K562 (cell line): Measurements from ENCODE around the gene DAGLA. TPM values are rescaled to one million over a fixed set of nuclear protein-coding genes. Genes with fewer than 3 reads are reported as not detected.

Source experiments
- BCOR ChIP-seq: fragments of 450-650 bp; IDR thresholded peaks from 2 replicates; pipeline ENCODE4 v1.6.1; 2016
- CBX2 ChIP-seq: fragments of 200-600 bp; sonication (generic); IDR thresholded peaks from one replicate; pipeline ENCODE4 v1.6.1; 2012; ENCODE audit warnings: mild to moderate bottlenecking, low read length, inconsistent platforms; ENCODE audit not compliant: insufficient read depth, poor library complexity, severe bottlenecking
- CBX5 ChIP-seq: IDR thresholded peaks from 2 replicates; pipeline ENCODE4 v1.6.1; 2014; ENCODE audit warnings: low read depth, borderline replicate concordance
- ETS1 ChIP-seq: conservative IDR thresholded peaks from 2 replicates; pipeline ENCODE4 v1.6.1; 2011; ENCODE audit warnings: low read depth, mild to moderate bottlenecking, low read length; ENCODE audit not compliant: control insufficient read depth
- ILK ChIP-seq: fragments of 450-650 bp; IDR thresholded peaks from 2 replicates; pipeline ENCODE4 v1.6.1; 2016; ENCODE audit warnings: missing genetic modification characterization, low read depth, mild to moderate bottlenecking, missing compliant biosample characterization, moderate library complexity, borderline replicate concordance
- MLX ChIP-seq, 2 experiments: fragments of 450-650 bp in 1 of 2; sonication (generic) in 1 of 2; formaldehyde crosslinking; conservative IDR thresholded peaks; 2 replicates each; pipeline versions ENCODE4 v1.4.0 to v1.8.1; 2020 to 2022; ENCODE audit warnings: mild to moderate bottlenecking in 1 of 2, missing genetic modification reagents in 1 of 2
- NELFE ChIP-seq: IDR thresholded peaks from 2 replicates; pipeline ENCODE4 v1.6.1; 2011; ENCODE audit warnings: mild to moderate bottlenecking; ENCODE audit not compliant: insufficient read depth, insufficient read length
- NR2C1 ChIP-seq, 2 experiments: fragments of 450-650 bp; IDR thresholded peaks; 2 replicates each; pipeline ENCODE4 v1.6.1; 2017; ENCODE audit warnings: mild to moderate bottlenecking in 2 of 2, antibody characterized with exemption in 1 of 2, inconsistent platforms in 1 of 2, missing compliant biosample characterization in 1 of 2, missing genetic modification characterization in 1 of 2
- PCBP1 ChIP-seq: fragments of 200-400 bp; formaldehyde crosslinking; IDR thresholded peaks from 2 replicates; pipeline ENCODE4 v1.6.1; 2018; ENCODE audit warnings: mild to moderate bottlenecking, low read depth, low read length; ENCODE audit not compliant: poor library complexity, severe bottlenecking
- POLR2H ChIP-seq: IDR thresholded peaks from 2 replicates; pipeline ENCODE4 v1.6.1; 2016; ENCODE audit warnings: missing genetic modification characterization, low read depth, mild to moderate bottlenecking, control low read depth, missing compliant biosample characterization, moderate library complexity
- SAFB2 ChIP-seq: fragments of 200-400 bp; formaldehyde crosslinking; IDR thresholded peaks from 2 replicates; pipeline ENCODE4 v1.6.1; 2018; ENCODE audit warnings: borderline replicate concordance, low read length, low read depth, moderate library complexity; ENCODE audit not compliant: severe bottlenecking
- SIN3B ChIP-seq: fragments of 450-650 bp; IDR thresholded peaks from 2 replicates; pipeline ENCODE4 v1.6.1; 2017; ENCODE audit warnings: low read depth, mild to moderate bottlenecking, moderate library complexity
- TCFL5 ChIP-seq: fragments of 250-450 bp; sonication (Bioruptor Pico); conservative IDR thresholded peaks from 2 replicates; pipeline ENCODE4 v1.6.1; 2021; ENCODE audit warnings: mild to moderate bottlenecking, moderate library complexity, matching md5 sums
- ZBTB43 ChIP-seq: sonication (generic); formaldehyde crosslinking; IDR thresholded peaks from 2 replicates; pipeline ENCODE4 v1.8.0; 2023; ENCODE audit warnings: mild to moderate bottlenecking, missing genetic modification reagents
- ZBTB5 ChIP-seq: fragments of 450-650 bp; IDR thresholded peaks from 2 replicates; pipeline ENCODE4 v1.6.1; 2017; ENCODE audit warnings: antibody characterized with exemption
- ZNF23 ChIP-seq: fragments of 250-450 bp; sonication (Bioruptor Pico); IDR thresholded peaks from 2 replicates; pipeline ENCODE4 v1.4.0; 2020; ENCODE audit warnings: mild to moderate bottlenecking
- ZNF561 ChIP-seq: fragments of 450-650 bp; formaldehyde crosslinking; conservative IDR thresholded peaks from 2 replicates; pipeline ENCODE4 v1.4.0; 2020; ENCODE audit warnings: mild to moderate bottlenecking, moderate library complexity
- polyA plus RNA-seq, 8 experiments: library from polyadenylated mRNA; depleted of rRNA in 4 of 8; stranded (reverse) in 5 of 8; unstranded in 3 of 8; fragments of >200 nt; fragmentation: Nextera tagmentation in 2 of 8; fragmentation: Illumina TruSeq in 1 of 8; extraction: Ambion mirVana in 2 of 8; extraction: Trizol in 1 of 8; gene quantifications; 2 replicates each; pipeline versions ENCODE4 v1.2.1 to v1.2.3, GENCODE V29; 2011 to 2014; ENCODE audit warnings: inconsistent platforms in 1 of 8, missing spikeins in 1 of 8
- total RNA-seq, 7 experiments: library from RNA; depleted of rRNA in 6 of 7; stranded (reverse); fragments of >200 nt in 6 of 7; fragmentation: Illumina TruSeq in 2 of 7; extraction: Trizol in 2 of 7; gene quantifications; 2 replicates each; pipeline versions ENCODE4 v1.2.1 to v1.2.3, GENCODE V29; 2011 to 2021; ENCODE audit warnings: low replicate concordance in 1 of 7
- TF ChIP-seq, protein P1 (sequence below), 3 experiments: fragments of 200-800 bp in 1 of 3; fragments of 250-450 bp in 1 of 3; fragments of 450-650 bp in 1 of 3; sonication (Bioruptor Pico) in 1 of 3; sonication (Bioruptor generic) in 1 of 3; formaldehyde crosslinking in 1 of 3; IDR thresholded peaks; 2 replicates each; pipeline versions ENCODE4 v1.6.1 to v1.8.0; 2016 to 2022; ENCODE audit warnings: mild to moderate bottlenecking in 2 of 3, missing genetic modification characterization in 2 of 3, missing compliant biosample characterization in 1 of 3, moderate library complexity in 1 of 3

DAGLA gene
- total and polyA plus RNA-seq, 9 of the 15 experiments (the other 6 are each of a cell fraction or from before 2014, with no cell fraction given): 0.03 to 0.16 (median 0.04) TPM; not detected in 4

GRCh38 chr11:61639816-61640443 is 40.3 kb upstream of the DAGLA start (continued):
- TF ChIP-seq SAFB2 (no peak), MLX (CRISPR knock-in tag; conservative IDR thresholded peaks at IDR 0.05) (no peak), CBX5 (no peak), BCOR (no peak), CBX2 (no peak), SIN3B (no peak), ILK (no peak), TCFL5 (CRISPR knock-in tag) (no peak), NR2C1 (IDR thresholded peaks at IDR 0.05) (no peak), NR2C1 (tag; IDR thresholded peaks at IDR 0.05) (peak; percentile 86), POLR2H (tag) (peak; percentile 58), ETS1 (no peak), ZNF561 (CRISPR knock-in tag) (no peak), ZNF23 (CRISPR knock-in tag) (no peak), PCBP1 (no peak), NELFE (no peak), ZBTB5 (no peak), ZBTB43 (CRISPR knock-in tag) (no peak)
- TF ChIP-seq, protein P1, sequence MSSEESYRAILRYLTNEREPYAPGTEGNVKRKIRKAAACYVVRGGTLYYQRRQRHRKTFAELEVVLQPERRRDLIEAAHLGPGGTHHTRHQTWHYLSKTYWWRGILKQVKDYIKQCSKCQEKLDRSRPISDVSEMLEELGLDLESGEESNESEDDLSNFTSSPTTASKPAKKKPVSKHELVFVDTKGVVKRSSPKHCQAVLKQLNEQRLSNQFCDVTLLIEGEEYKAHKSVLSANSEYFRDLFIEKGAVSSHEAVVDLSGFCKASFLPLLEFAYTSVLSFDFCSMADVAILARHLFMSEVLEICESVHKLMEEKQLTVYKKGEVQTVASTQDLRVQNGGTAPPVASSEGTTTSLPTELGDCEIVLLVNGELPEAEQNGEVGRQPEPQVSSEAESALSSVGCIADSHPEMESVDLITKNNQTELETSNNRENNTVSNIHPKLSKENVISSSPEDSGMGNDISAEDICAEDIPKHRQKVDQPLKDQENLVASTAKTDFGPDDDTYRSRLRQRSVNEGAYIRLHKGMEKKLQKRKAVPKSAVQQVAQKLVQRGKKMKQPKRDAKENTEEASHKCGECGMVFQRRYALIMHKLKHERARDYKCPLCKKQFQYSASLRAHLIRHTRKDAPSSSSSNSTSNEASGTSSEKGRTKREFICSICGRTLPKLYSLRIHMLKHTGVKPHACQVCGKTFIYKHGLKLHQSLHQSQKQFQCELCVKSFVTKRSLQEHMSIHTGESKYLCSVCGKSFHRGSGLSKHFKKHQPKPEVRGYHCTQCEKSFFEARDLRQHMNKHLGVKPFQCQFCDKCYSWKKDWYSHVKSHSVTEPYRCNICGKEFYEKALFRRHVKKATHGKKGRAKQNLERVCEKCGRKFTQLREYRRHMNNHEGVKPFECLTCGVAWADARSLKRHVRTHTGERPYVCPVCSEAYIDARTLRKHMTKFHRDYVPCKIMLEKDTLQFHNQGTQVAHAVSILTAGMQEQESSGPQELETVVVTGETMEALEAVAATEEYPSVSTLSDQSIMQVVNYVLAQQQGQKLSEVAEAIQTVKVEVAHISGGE (CRISPR knock-in tag; IDR thresholded peaks at IDR 0.05): no peak; a peak in 1 of 6 replicates
